Activated T-helper 9 cell treated with anti-CD3 and anti-CD28 coated beads, Interleukin-2, amount 50 U/mL, for 16 hours (primary cell): ENCODE results near the gene NUBPL.
"Not testable (repeated sequence)": the region's sequence is repeated elsewhere in the genome, so short reads cannot be mapped to it uniquely, and the experiment has no call there.

ENCODE experiments used
- DNase-seq: peaks from one replicate; pipeline ENCODE4 v3.0.0-alpha.2; 2020; ENCODE audit warnings: low read depth

Gene NUBPL

GRCh38 chr14:31813724-31814490 is 252.7 kb downstream of the NUBPL start:
- DNase-seq: not testable (repeated sequence)

GRCh38 chr14:31819281-31819680 is 258.1 kb downstream of the NUBPL start:
- no peak for DNase-seq

GRCh38 chr14:31825459-31825858 is 264.3 kb downstream of the NUBPL start:
- DNase-seq: no peak

- DNase-seq: no peak
These were observed 266.1 kb downstream of the NUBPL start for GRCh38 chr14:31827325-31827724.

- no peak for DNase-seq
These were observed 268.0 kb downstream of the NUBPL start for GRCh38 chr14:31828946-31829868.

GRCh38 chr14:31834616-31835015 is 273.4 kb downstream of the NUBPL start:
- DNase-seq: no peak

- no peak for DNase-seq
These were observed 273.8 kb downstream of the NUBPL start for GRCh38 chr14:31835049-31835448.

GRCh38 chr14:31837031-31837430 is 275.8 kb downstream of the NUBPL start:
- DNase-seq: no peak

GRCh38 chr14:31842899-31843298 is 281.7 kb downstream of the NUBPL start:
- no peak for DNase-seq

GRCh38 chr14:31843361-31844091 is 282.3 kb downstream of the NUBPL start:
- DNase-seq: no peak

GRCh38 chr14:31854508-31855075 is 293.4 kb downstream of the NUBPL start:
- DNase-seq: no peak

- DNase-seq: no peak
These were observed 294.1 kb downstream of the NUBPL start for GRCh38 chr14:31855262-31855661.

- DNase-seq: not testable (repeated sequence)
These were observed 294.8 kb downstream of the NUBPL start for GRCh38 chr14:31856003-31856402.

GRCh38 chr14:31858868-31859267 is 297.7 kb downstream of the NUBPL start:
- DNase-seq: no peak

- DNase-seq: no peak
These were observed 304.0 kb downstream of the NUBPL start for GRCh38 chr14:31864937-31865855.

- DNase-seq: no peak
These were observed 306.4 kb downstream of the NUBPL start for GRCh38 chr14:31867570-31867969.

- DNase-seq: not testable (repeated sequence)
These were observed 306.9 kb downstream of the NUBPL start for GRCh38 chr14:31868096-31868495.

- no peak for DNase-seq
These were observed 315.5 kb downstream of the NUBPL start for GRCh38 chr14:31876741-31877140.

GRCh38 chr14:31877255-31877798 is 316.1 kb downstream of the NUBPL start:
- no peak for DNase-seq

GRCh38 chr14:31879661-31880348 is 318.6 kb downstream of the NUBPL start:
- DNase-seq: no peak
